Hematopoietic multipotent progenitor cell treated with erythropoietin and hydrocortisone succinate and interleukin-3 and kit ligand, for 4 days (in vitro differentiated cells): Measurements from ENCODE around the gene NOM1.
A peak's percentile ranks its signal among the peaks of the same experiment; 100 is the strongest.
"Not testable (repeated sequence)": the region's sequence is repeated elsewhere in the genome, so short reads cannot be mapped to it uniquely, and the experiment has no call there.

Experiments
- DNase-seq: peaks from one replicate; pipeline ENCODE4 v3.0.0-alpha.2; 2015

NOM1 gene

GRCh38 chr7:156940421-156941122 lies 8.9 kb upstream of the NOM1 start:
- DNase-seq = no peak

GRCh38 chr7:156941393-156942182 lies 7.9 kb upstream of the NOM1 start:
- no peak for DNase-seq

GRCh38 chr7:156942708-156943090 lies 6.8 kb upstream of the NOM1 start:
- no peak for DNase-seq

- DNase-seq = no peak
Measured at GRCh38 chr7:156943091-156944041, 6.1 kb upstream of the NOM1 start.

GRCh38 chr7:156944876-156945275 lies 4.6 kb upstream of the NOM1 start:
- no peak for DNase-seq

- no peak for DNase-seq
Measured at GRCh38 chr7:156947120-156947843, 2.2 kb upstream of the NOM1 start.

- peak; percentile 18 for DNase-seq
Measured at GRCh38 chr7:156948361-156948760, 1.2 kb upstream of the NOM1 start.

GRCh38 chr7:156950381-156950858 lies 908 bp downstream of the NOM1 start:
- DNase-seq = peak; percentile 22

GRCh38 chr7:156953215-156953614 lies 3.7 kb downstream of the NOM1 start:
- DNase-seq = not testable (repeated sequence)

- DNase-seq = no peak
Measured at GRCh38 chr7:156954941-156955340, 5.4 kb downstream of the NOM1 start.

- DNase-seq = no peak
Measured at GRCh38 chr7:156956727-156957126, 7.2 kb downstream of the NOM1 start.

- DNase-seq = no peak
Measured at GRCh38 chr7:156962145-156962544, 12.6 kb downstream of the NOM1 start.

- DNase-seq = no peak
Measured at GRCh38 chr7:156962897-156963296, 13.4 kb downstream of the NOM1 start.

- DNase-seq = no peak
Measured at GRCh38 chr7:156963472-156963871, 14.0 kb downstream of the NOM1 start.

- DNase-seq = no peak
Measured at GRCh38 chr7:156964971-156965370, 15.5 kb downstream of the NOM1 start.

GRCh38 chr7:156966387-156966786 lies 16.9 kb downstream of the NOM1 start:
- DNase-seq = no peak

GRCh38 chr7:156968183-156968582 lies 18.7 kb downstream of the NOM1 start:
- DNase-seq = no peak

GRCh38 chr7:156969972-156970420 lies 20.5 kb downstream of the NOM1 start:
- DNase-seq = peak; percentile 64

- DNase-seq = no peak
Measured at GRCh38 chr7:156975620-156976019, 26.1 kb downstream of the NOM1 start.

GRCh38 chr7:156979007-156979606 lies 29.6 kb downstream of the NOM1 start:
- no peak for DNase-seq

GRCh38 chr7:156979711-156980110 lies 30.2 kb downstream of the NOM1 start:
- peak; percentile 25 for DNase-seq
